CD4-positive, alpha-beta T cell treated with Interleukin-15 for 1 hour (primary cell): ENCODE results near the gene SOX11.

Source experiments
- DNase-seq: peaks from one replicate; pipeline ENCODE4 v3.0.0-alpha.2; 2020

The SOX11 gene

DNA sequence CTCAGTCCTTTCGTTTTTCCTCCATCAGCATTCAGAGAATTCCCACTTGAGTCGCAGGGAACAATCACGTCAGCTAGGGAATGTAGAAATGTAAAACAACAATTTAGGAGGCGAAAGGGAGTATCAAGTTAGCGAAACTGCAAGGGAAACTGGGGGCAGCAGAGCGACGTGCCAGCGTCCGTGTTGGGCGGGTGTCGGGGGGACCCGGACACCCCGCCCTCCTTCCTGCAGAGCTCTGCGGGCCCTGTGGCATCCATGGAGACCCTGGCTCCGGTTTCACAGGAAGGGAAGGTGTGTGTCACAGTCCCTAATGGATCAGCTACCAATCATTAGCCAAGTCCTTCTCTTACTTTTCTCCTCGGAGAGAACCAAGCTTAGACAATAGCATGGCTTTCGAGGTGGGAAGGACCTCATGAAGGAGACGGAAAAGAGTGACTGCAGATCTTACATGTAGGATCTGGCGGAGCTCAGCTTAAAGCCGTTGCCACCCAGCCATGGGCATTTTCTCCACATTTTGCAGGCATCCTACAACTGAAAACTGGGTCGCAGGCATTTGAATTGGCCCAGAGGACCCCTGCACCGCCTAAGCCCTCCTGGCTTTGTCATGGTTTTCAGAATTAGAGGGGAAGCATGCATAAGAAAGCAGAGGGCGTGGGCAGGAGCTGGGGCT lies 33.7 kb downstream of the SOX11 start:
- DNase-seq, result no peak

- no peak for DNase-seq
Observed at GRCh38 chr2:5727235-5727634, 35.1 kb downstream of the SOX11 start.

- no peak for DNase-seq
Observed at GRCh38 chr2:5729416-5729815, 37.2 kb downstream of the SOX11 start.

DNA sequence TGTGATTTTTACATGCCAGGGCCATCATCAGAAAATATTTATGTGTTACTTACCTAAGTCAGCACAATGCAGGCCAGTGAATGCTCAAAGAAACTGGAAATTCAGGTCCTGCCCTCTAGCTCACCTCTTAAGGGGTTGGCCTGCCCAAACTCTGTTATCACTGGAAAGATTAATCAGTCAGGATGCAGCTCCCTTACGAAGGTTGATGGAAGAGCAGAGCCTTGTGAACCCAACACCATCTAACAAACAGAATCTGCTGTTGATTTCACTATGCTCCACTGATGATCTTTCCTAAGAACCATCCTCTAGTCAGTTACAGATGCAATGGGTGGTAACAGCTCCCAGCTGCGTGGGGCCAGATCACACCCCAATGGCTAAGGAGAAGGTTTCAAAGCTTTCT lies 38.2 kb downstream of the SOX11 start:
- no peak for DNase-seq

DNA sequence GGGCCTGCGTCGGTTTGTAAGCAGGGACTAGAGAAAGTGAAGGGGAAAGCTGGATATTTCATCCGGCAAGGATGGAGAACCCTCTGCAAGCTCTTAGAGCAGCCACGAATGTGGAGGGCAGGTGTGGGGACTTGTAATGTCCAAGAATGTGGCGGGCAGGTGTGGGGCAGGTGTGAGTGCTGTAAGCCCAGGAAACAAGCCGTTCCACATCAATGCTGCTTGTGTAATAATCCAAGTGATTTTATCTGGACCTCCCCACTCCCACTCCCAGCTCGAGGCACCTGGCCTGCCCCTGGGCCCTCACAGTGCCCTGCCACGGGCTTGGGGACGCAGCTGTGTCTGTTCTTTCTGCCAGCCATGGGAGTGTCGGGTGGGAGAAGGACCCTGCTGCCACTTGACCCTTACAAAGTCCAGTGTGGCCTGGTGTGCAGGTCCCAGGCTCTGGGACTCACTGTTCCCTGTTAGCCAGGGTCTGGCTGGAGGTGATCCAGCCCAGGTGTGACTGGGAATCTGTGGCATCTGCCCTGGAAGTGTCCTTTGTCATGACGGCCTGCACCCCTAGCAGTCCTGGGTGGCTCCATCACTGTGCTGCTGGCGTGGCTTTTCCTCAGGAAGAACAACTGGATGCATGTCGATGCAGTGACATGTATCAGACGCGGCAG lies 42.8 kb downstream of the SOX11 start:
- no peak for DNase-seq

GRCh38 chr2:5735521-5735861 lies 43.3 kb downstream of the SOX11 start:
- no peak for DNase-seq

- DNase-seq, result no peak
Observed at GRCh38 chr2:5736050-5736449, 43.9 kb downstream of the SOX11 start.

GRCh38 chr2:5736886-5737285 lies 44.7 kb downstream of the SOX11 start:
- no peak for DNase-seq

GRCh38 chr2:5740053-5740452 lies 47.9 kb downstream of the SOX11 start:
- DNase-seq, result no peak

DNA sequence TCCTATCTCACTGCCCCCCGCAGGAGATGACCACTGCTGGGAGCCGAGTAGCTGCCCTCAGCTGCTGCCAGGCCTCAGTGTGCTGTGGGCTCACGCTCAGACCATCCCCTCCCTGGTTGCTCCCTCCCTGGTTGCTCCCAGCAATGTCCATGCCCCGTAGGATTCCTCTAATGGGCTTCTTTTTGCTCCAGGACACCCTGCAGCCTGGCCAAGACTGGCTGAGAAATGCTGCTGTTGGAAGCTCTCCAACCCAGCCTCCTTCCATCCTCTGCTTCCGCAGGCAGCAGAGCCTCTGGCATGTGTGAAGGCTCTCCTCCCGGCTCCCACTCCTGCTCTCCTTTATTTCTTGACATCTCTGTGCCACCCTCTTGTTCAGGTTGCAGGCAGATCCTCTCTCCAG lies 48.6 kb downstream of the SOX11 start:
- no peak for DNase-seq

DNA sequence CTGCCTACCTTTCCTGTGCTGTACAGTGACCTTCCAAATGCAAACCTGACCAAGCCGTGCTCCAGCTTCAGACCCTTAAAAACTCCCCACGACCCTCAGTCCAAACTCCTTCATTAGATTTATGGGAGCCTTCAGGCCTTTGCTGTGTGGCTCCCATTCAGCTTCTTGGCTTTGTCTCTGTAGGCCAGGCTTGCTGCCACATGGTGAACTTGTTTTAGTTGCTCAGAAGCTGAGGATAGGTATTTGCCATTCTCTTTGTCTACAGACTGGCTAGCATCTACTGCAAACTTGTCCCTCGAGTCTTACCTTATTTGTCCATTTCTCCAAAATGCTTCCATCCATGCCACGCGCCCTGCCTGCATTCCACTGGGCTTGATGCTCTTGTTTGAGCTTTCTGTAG lies 49.1 kb downstream of the SOX11 start:
- DNase-seq, result no peak

- DNase-seq, result no peak
Observed at GRCh38 chr2:5742126-5742525, 49.9 kb downstream of the SOX11 start.

GRCh38 chr2:5748391-5748790 lies 56.2 kb downstream of the SOX11 start:
- no peak for DNase-seq

GRCh38 chr2:5748946-5749345 lies 56.8 kb downstream of the SOX11 start:
- DNase-seq, result no peak

- DNase-seq, result no peak
Observed at GRCh38 chr2:5749347-5749746, 57.2 kb downstream of the SOX11 start.
